Suprapubic skin (tissue), 4 donors: Measurements from ENCODE around the gene RBP2. TPM values are rescaled to one million over a fixed set of nuclear protein-coding genes. Genes with fewer than 3 reads are reported as not detected.
A peak's percentile ranks its signal among the peaks of the same experiment; 100 is the strongest.

Source experiments
- DNase-seq, 2 donors: peaks; one replicate each; pipeline ENCODE4 v3.0.0-alpha.2; 2019; ENCODE audit warnings: low spot score in 2 of 2
- H3K27ac ChIP-seq: fragments of 200-600 bp; sonication (generic); one replicate; pipeline ENCODE4 v1.5.1; 2019
- H3K27me3 ChIP-seq: fragments of 200-600 bp; sonication (generic); one replicate; pipeline ENCODE4 v1.5.1; 2019
- H3K36me3 ChIP-seq: fragments of 200-600 bp; sonication (generic); one replicate; pipeline ENCODE4 v1.5.1; 2019
- H3K4me1 ChIP-seq: fragments of 200-600 bp; sonication (generic); one replicate; pipeline ENCODE4 v1.5.1; 2019
- H3K4me3 ChIP-seq: fragments of 200-600 bp; sonication (generic); one replicate; pipeline ENCODE4 v1.5.1; 2019; ENCODE audit warnings: mild to moderate bottlenecking
- H3K9me3 ChIP-seq: fragments of 200-600 bp; sonication (generic); one replicate; pipeline ENCODE4 v1.5.1; 2019
- EP300 ChIP-seq: sonication (generic); formaldehyde crosslinking; IDR thresholded peaks from one replicate; pipeline ENCODE4 v1.6.1; 2017; ENCODE audit warnings: antibody characterized with exemption
- POLR2A ChIP-seq, 2 donors: fragments of 450-650 bp; IDR thresholded peaks; one replicate each; pipeline ENCODE4 v1.6.1; 2017; ENCODE audit warnings: antibody characterized with exemption in 2 of 2, mild to moderate bottlenecking in 2 of 2, moderate library complexity in 2 of 2
- POLR2AphosphoS5 ChIP-seq, 3 donors: sonication (generic); formaldehyde crosslinking; IDR thresholded peaks; one replicate each; pipeline ENCODE4 v1.6.1; 2017; ENCODE audit warnings: antibody characterized with exemption in 3 of 3
- WGBS: methylation state at CpG from one replicate; pipeline ENCODE4 v1.1.5; 2018; 5-methylcytosine and 5-hydroxymethylcytosine counted together
- total RNA-seq, 4 donors: library from RNA; depleted of rRNA; stranded (reverse); fragments of >200 nt; gene quantifications; one replicate each; pipeline ENCODE4 v1.1.0, GENCODE V29; 2016
- TF ChIP-seq, protein P1 (sequence below), 2 donors: fragments of 200-600 bp in 1 of 2; fragments of 450-650 bp in 1 of 2; sonication (generic) in 1 of 2; IDR thresholded peaks; one replicate each; pipeline ENCODE4 v1.5.1; 2016 to 2019; ENCODE audit warnings: antibody characterized with exemption in 2 of 2, mild to moderate bottlenecking in 1 of 2, moderate library complexity in 1 of 2

The RBP2 gene
- total RNA-seq, 4 donors from 2014 or later, result not detected

DNA sequence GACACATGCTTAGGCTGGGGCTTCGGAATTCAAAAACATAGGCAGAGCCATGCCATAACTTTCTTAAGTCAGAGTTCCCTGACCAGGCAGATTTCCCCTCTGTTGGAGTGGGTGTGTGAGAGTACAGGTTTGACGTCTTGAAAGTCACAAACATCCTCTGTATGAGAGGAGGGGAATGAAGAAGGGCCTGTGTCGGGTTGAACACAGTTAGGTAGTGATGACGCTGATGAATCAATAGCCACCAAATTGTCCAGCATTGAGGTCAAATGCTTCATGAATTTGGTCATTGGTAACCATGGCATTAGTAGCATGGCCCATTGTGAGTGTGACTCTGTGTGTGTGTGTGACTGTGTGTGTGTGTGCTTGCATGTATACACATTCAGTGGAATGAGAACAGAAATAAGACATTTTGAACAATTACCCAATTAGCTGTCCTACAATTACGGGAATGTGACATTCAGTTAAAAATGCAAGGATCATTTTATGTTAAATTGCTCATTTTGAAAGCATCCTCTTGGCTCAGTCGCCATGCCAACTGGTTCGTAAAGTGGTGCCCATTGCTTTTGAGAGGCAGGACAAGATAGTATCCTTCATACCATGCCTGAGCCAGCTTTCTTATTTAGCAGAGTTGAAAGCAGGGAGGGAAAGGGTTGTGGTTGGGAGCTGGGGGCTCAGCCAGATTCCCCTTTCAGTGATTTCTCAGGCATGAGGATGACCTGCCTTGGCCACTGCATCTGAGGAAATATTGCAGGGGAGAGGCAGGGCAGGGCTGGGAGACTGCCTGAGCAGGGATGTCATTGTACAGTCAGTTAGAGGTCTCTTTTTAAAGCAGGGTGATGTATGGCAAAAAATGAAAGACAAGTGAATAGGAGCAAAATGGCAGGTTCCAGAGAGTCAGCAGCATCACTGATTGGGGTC lies 35.4 kb downstream of the RBP2 start:
- H3K4me1 ChIP-seq, result no peaks in the 10 kb centered on the region
- TF ChIP-seq POLR2A (IDR thresholded peaks at IDR 0.05) (no peak), EP300 (no peak), POLR2AphosphoS5 (IDR thresholded peaks at IDR 0.05) (no peak)
- TF ChIP-seq, protein P1, sequence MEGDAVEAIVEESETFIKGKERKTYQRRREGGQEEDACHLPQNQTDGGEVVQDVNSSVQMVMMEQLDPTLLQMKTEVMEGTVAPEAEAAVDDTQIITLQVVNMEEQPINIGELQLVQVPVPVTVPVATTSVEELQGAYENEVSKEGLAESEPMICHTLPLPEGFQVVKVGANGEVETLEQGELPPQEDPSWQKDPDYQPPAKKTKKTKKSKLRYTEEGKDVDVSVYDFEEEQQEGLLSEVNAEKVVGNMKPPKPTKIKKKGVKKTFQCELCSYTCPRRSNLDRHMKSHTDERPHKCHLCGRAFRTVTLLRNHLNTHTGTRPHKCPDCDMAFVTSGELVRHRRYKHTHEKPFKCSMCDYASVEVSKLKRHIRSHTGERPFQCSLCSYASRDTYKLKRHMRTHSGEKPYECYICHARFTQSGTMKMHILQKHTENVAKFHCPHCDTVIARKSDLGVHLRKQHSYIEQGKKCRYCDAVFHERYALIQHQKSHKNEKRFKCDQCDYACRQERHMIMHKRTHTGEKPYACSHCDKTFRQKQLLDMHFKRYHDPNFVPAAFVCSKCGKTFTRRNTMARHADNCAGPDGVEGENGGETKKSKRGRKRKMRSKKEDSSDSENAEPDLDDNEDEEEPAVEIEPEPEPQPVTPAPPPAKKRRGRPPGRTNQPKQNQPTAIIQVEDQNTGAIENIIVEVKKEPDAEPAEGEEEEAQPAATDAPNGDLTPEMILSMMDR (IDR thresholded peaks at IDR 0.05), result no peak
- 94% methylated on average over 7 of the region's 7 CpGs for WGBS
- H3K9me3 ChIP-seq, result no peaks in the 10 kb centered on the region
- no peaks in the 10 kb centered on the region for H3K36me3 ChIP-seq
- no peak overlapping the region for H3K27ac ChIP-seq
- DNase-seq, result no peak
- H3K27me3 ChIP-seq, result no peaks in the 10 kb centered on the region
- H3K4me3 ChIP-seq, result no peak overlapping the region

DNA sequence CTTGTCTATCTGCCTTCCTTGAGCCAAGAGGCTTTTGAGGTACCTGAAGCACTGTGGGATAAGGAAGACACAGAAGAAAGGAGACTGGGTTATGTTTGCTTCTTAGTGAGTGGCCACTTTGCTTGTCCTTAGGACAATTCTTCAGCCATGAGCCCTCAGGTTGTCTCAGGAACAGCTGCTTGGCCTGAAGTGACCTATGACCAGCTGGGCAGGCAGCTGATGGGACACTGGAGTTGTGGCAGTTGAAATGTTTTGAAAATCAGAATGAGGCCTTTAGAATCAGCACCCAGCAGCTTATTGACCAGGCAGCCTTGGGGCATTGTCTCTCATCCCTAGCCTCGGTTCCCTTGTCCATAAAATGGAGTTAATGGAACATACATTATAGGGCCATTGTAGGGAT lies 37.0 kb downstream of the RBP2 start:
- Histone ChIP-seq H3K27ac (no peak overlapping the region), H3K27me3 (no peaks in the 10 kb centered on the region), H3K36me3 (no peaks in the 10 kb centered on the region), H3K9me3 (no peaks in the 10 kb centered on the region), H3K4me1 (peaks cover 12% of the 10 kb centered on the region), H3K4me3 (no peak overlapping the region)
- TF ChIP-seq POLR2AphosphoS5 (IDR thresholded peaks at IDR 0.05), result no peak
- no peak for TF ChIP-seq POLR2A (IDR thresholded peaks at IDR 0.05)
- no peak for TF ChIP-seq EP300
- TF ChIP-seq, protein P1 (IDR thresholded peaks at IDR 0.05), result no peak
- 87% methylated on average over 1 of the region's 1 CpG for WGBS
- no peak for DNase-seq

DNA sequence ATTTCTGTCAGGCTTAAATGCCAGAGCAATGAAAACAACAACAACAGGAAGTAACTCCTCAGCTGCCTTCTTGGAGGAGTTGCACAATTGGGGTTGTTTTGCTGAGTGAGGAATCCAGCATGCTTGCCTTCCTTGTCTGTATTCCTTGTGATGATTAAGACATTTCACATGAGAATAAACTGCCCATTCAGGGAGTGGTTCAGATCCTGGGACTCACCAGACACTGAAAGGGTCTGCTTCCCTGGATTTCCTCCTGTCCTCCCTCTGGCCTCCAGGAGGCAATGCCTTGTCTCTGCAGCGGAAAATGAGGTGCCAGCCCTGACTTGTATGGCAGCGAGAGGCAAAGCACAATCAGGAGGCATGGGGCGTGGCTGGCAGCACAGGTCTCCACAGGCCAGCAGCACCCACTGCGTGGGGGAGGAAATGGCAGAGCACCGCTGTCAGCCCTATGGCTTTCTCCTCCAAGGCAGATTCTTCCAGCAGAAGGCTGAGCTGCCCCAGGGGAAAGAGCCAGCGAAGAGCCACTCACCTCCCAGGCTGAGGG lies 41.5 kb downstream of the RBP2 start:
- H3K27ac ChIP-seq, result peak overlapping the region; percentile 65

DNA sequence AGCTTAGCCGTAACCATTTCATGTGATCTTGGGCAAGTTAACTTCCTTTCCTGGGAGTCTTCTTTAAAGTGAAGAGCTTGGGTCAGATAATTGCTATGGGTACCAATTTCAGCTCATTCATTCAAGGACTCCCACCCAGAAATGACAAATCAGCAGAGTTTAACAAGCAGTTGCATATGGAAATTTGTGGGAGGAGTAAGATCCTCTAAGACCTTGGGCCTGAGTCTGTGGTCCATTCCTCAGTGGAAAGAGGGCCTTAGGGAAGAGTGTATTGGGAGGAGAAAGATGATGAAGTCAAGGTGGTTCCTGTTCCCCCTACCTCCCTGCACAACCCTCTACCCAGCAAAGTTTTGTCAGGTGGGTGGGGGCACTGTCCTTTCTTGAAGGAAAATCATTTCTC lies 42.1 kb downstream of the RBP2 start:
- H3K4me3 ChIP-seq, result no peak overlapping the region
- H3K4me1 ChIP-seq, result peaks cover 14% of the 10 kb centered on the region
- H3K36me3 ChIP-seq, result no peaks in the 10 kb centered on the region
- no peaks in the 10 kb centered on the region for H3K9me3 ChIP-seq
- WGBS, result 100% methylated on average over 1 of the region's 1 CpG
- no peak for DNase-seq
- H3K27ac ChIP-seq, result peak overlapping the region; percentile 65
- no peaks in the 10 kb centered on the region for H3K27me3 ChIP-seq
- TF ChIP-seq, protein P1 (IDR thresholded peaks at IDR 0.05), result no peak
- TF ChIP-seq POLR2A (IDR thresholded peaks at IDR 0.05) (no peak), POLR2AphosphoS5 (IDR thresholded peaks at IDR 0.05) (no peak), EP300 (no peak)

More for the DNA sequence above, 41.5 kb downstream of the RBP2 start:
- no peak overlapping the region for H3K4me3 ChIP-seq
- TF ChIP-seq EP300, result no peak
- TF ChIP-seq, protein P1 (IDR thresholded peaks at IDR 0.05), result peak in 1 of 2 donors; percentile 10
- TF ChIP-seq POLR2AphosphoS5 (IDR thresholded peaks at IDR 0.05), result no peak
- H3K27me3 ChIP-seq, result no peaks in the 10 kb centered on the region
- WGBS, result 45% methylated on average over 2 of the region's 6 CpGs
- H3K4me1 ChIP-seq, result peaks cover 14% of the 10 kb centered on the region
- no peak for DNase-seq
- no peaks in the 10 kb centered on the region for H3K36me3 ChIP-seq
- no peaks in the 10 kb centered on the region for H3K9me3 ChIP-seq

DNA sequence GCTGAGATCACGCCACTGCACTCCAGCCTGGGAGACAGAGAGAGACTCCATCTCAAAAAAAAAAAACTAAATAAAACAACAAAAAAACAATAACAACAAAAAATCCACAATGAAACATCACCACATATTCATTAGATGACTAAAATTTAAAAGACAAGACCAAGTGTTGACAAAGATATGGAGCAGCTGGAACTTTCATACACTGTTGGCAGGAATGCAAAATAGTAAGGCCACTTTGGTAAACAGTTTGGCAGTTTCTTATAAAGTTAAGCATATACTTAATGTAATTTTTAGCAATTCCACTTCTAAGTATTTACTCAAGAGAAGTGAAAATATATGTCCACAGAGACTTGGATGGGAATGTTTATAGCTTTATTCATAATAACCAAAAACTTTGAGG lies 43.2 kb downstream of the RBP2 start:
- DNase-seq, result no peak
- Histone ChIP-seq H3K36me3 (no peaks in the 10 kb centered on the region), H3K9me3 (no peaks in the 10 kb centered on the region), H3K27ac (no peak overlapping the region), H3K4me3 (no peak overlapping the region), H3K27me3 (no peaks in the 10 kb centered on the region), H3K4me1 (peaks cover 14% of the 10 kb centered on the region)
- WGBS, result 100% methylated on average over 1 of the region's 1 CpG
- TF ChIP-seq EP300, result no peak
- TF ChIP-seq POLR2A (IDR thresholded peaks at IDR 0.05), result no peak
- TF ChIP-seq, protein P1 (IDR thresholded peaks at IDR 0.05), result no peak
- no peak for TF ChIP-seq POLR2AphosphoS5 (IDR thresholded peaks at IDR 0.05)
